DOHH2 (cell line): Measurements from ENCODE around the gene ZNF787.
A peak's percentile ranks its signal among the peaks of the same experiment; 100 is the strongest.

Experiments used
- H3F3A ChIP-seq: fragments of 200-600 bp; sonication (generic), shearing (Covaris generic); 2 replicates; pipeline ENCODE4 v1.6.0; 2016; ENCODE audit warnings: antibody characterized with exemption, mild to moderate bottlenecking; ENCODE audit not compliant: control insufficient read depth, insufficient read depth
- H3K27ac ChIP-seq: fragments of 200-600 bp; sonication (generic); 2 replicates; pipeline ENCODE4 v1.5.1; 2014; ENCODE audit warnings: low read depth, mild to moderate bottlenecking, low read length, moderate library complexity
- H3K27me3 ChIP-seq: fragments of 200-600 bp; sonication (generic); 2 replicates; pipeline ENCODE4 v1.6.1; 2014; ENCODE audit warnings: mild to moderate bottlenecking, low read length, mixed read lengths; ENCODE audit not compliant: control insufficient read depth
- H3K36me3 ChIP-seq: fragments of 200-600 bp; sonication (generic); 2 replicates; pipeline ENCODE4 v1.6.1; 2014; ENCODE audit warnings: mild to moderate bottlenecking, low read length, moderate library complexity, mixed read lengths; ENCODE audit not compliant: control insufficient read depth
- H3K4me1 ChIP-seq: fragments of 200-600 bp; sonication (generic); 2 replicates; pipeline ENCODE4 v1.6.1; 2014; ENCODE audit warnings: mild to moderate bottlenecking, low read length, mixed read lengths; ENCODE audit not compliant: control insufficient read depth
- H3K4me2 ChIP-seq: fragments of 200-600 bp; sonication (generic); 2 replicates; pipeline ENCODE4 v1.6.0; 2014; ENCODE audit warnings: mild to moderate bottlenecking, low read length, moderate library complexity
- H3K4me3 ChIP-seq: fragments of 200-600 bp; sonication (generic); 2 replicates; pipeline ENCODE4 v1.5.1; 2014; ENCODE audit warnings: mild to moderate bottlenecking, low read length, mixed read lengths
- H3K79me2 ChIP-seq: fragments of 200-600 bp; sonication (generic); 2 replicates; pipeline ENCODE4 v1.6.1; 2014; ENCODE audit warnings: mild to moderate bottlenecking, low read length, mixed read lengths; ENCODE audit not compliant: control insufficient read depth
- H3K9me2 ChIP-seq: fragments of 200-600 bp; sonication (generic); replicated peaks from 2 replicates; pipeline ENCODE4 v1.6.1; 2014; ENCODE audit warnings: mild to moderate bottlenecking, low read length, mixed read lengths; ENCODE audit not compliant: control insufficient read depth
- H3K9me3 ChIP-seq: fragments of 200-600 bp; sonication (generic); 2 replicates; pipeline ENCODE4 v1.6.1; 2014; ENCODE audit warnings: antibody characterized with exemption, low read length, mixed read lengths; ENCODE audit not compliant: control insufficient read depth, insufficient read depth
- H4K20me1 ChIP-seq: fragments of 200-600 bp; sonication (generic); 2 replicates; pipeline ENCODE4 v1.6.0; 2014; ENCODE audit warnings: low read depth, mild to moderate bottlenecking, antibody characterized with exemption, low read length, moderate library complexity; ENCODE audit not compliant: control insufficient read depth, insufficient read depth
- CTCF ChIP-seq: fragments of 200-600 bp; sonication (generic); IDR thresholded peaks from one replicate; pipeline ENCODE4 v1.5.1; 2014; ENCODE audit warnings: antibody characterized with exemption, mild to moderate bottlenecking, low read depth, low read length; ENCODE audit not compliant: poor library complexity, severe bottlenecking
- EZH2phosphoT487 ChIP-seq: fragments of 200-600 bp; sonication (generic); IDR thresholded peaks from 2 replicates; pipeline ENCODE4 v1.6.1; 2017; ENCODE audit warnings: borderline replicate concordance, mild to moderate bottlenecking, antibody characterized with exemption, low read length, moderate library complexity, mixed read lengths

ZNF787 gene

GRCh38 chr19:56142087-56142787, 21.1 kb upstream of the ZNF787 start:
- no peaks in the 10 kb centered on the region for H3F3A ChIP-seq
- H3K4me1 ChIP-seq = peaks cover 18% of the 10 kb centered on the region
- no peak overlapping the region for H3K27ac ChIP-seq
- peaks cover 49% of the 10 kb centered on the region for H3K79me2 ChIP-seq
- no peaks in the 10 kb centered on the region for H3K9me2 ChIP-seq
- peak overlapping the region; percentile 90 for H3K4me3 ChIP-seq
- H3K4me2 ChIP-seq = peak overlapping the region; percentile 79
- peaks cover 6% of the 10 kb centered on the region; the same call in 1 of the 2 replicates for H3K36me3 ChIP-seq
- no peaks in the 10 kb centered on the region for H4K20me1 ChIP-seq
- H3K27me3 ChIP-seq = no peaks in the 10 kb centered on the region
- no peaks in the 10 kb centered on the region for H3K9me3 ChIP-seq
- TF ChIP-seq EZH2phosphoT487 = no peak
- TF ChIP-seq CTCF = no peak

GRCh38 chr19:56141417-56141993, 20.4 kb upstream of the ZNF787 start:
- Histone ChIP-seq H3K4me2 (peak overlapping the region; percentile 87), H3K4me3 (peak overlapping the region; percentile 90), H3K9me3 (no peaks in the 10 kb centered on the region), H3K27ac (peak overlapping the region; percentile 40), H4K20me1 (no peaks in the 10 kb centered on the region), H3K27me3 (no peaks in the 10 kb centered on the region), H3K79me2 (peaks cover 49% of the 10 kb centered on the region), H3F3A (no peaks in the 10 kb centered on the region), H3K36me3 (no peaks in the 10 kb centered on the region), H3K9me2 (no peaks in the 10 kb centered on the region), H3K4me1 (peaks cover 18% of the 10 kb centered on the region)
- no peak for TF ChIP-seq CTCF

- peak within 1 kb of the TSS; percentile 90 for H3K4me3 ChIP-seq
- no peaks in the 10 kb centered on the region for H3K9me2 ChIP-seq
- H3K27ac ChIP-seq = peak within 1 kb of the TSS; percentile 40
- H4K20me1 ChIP-seq = no peaks in the 10 kb centered on the region
- peaks cover 47% of the 10 kb centered on the region for H3K79me2 ChIP-seq
- no peaks in the 10 kb centered on the region for H3K9me3 ChIP-seq
- H3K36me3 ChIP-seq = no peaks in the 10 kb centered on the region
- TF ChIP-seq EZH2phosphoT487 (no peak), CTCF (no peak)
- no peaks in the 10 kb centered on the region for H3K27me3 ChIP-seq
- H3K4me1 ChIP-seq = peaks cover 18% of the 10 kb centered on the region
- no peaks in the 10 kb centered on the region for H3F3A ChIP-seq
- H3K4me2 ChIP-seq = peak within 1 kb of the TSS; percentile 87
Measured at GRCh38 chr19:56140583-56141416, 19.7 kb upstream of the ZNF787 start, which contains the start of gene ZNF444. Gene ZNF444, plus strand, starts transcription at chr19:56141287. Its CDS starts 5,625 bp downstream, at chr19:56146912.
